ENCODE measurements around the gene TENT5D.
"Not testable (repeated sequence)": the region's sequence is repeated elsewhere in the genome, so short reads cannot be mapped to it uniquely, and the experiment has no call there.

TENT5D gene

GRCh38 chrX:80420147-80420546 lies at the start of gene TENT5D:
TENT5D (plus strand) TSS chrX:80420447; CDS start chrX:80442540, 22,093 bp downstream.
- Histone ChIP-seq H3K36me3 (no peaks in the 10 kb centered on the region), H3K9me3 (no peaks in the 10 kb centered on the region), H3K27me3 (no peaks in the 10 kb centered on the region), H3K4me1 (no peaks in the 10 kb centered on the region), H3K27ac (no peak within 1 kb of the TSS), H3K4me3 (no peak within 1 kb of the TSS)
- DNase-seq: no peak
- TF ChIP-seq CTCF (IDR thresholded peaks at IDR 0.05): no peak
- intact Hi-C loops (cut with DNase I; ENCODE audit: low total_unique reads): no loop called here

- H3K4me3 ChIP-seq; DNase-seq; H3K9me3 ChIP-seq; H3K4me1 ChIP-seq; H3K27ac ChIP-seq; H3K36me3 ChIP-seq; H3K27me3 ChIP-seq; intact Hi-C loops (cut with DNase I; ENCODE audit: low total_unique reads): not testable (repeated sequence)
Measured at GRCh38 chrX:80385651-80386050, 34.6 kb upstream of the TENT5D start.

- intact Hi-C loops (cut with DNase I; ENCODE audit: low total_unique reads): no loop called here
- Histone ChIP-seq H3K36me3 (no peaks in the 10 kb centered on the region), H3K4me1 (no peaks in the 10 kb centered on the region), H3K27ac (no peak overlapping the region), H3K4me3 (no peak overlapping the region), H3K27me3 (no peaks in the 10 kb centered on the region), H3K9me3 (no peaks in the 10 kb centered on the region)
- TF ChIP-seq CTCF (IDR thresholded peaks at IDR 0.05): no peak
- no peak for DNase-seq
Measured at GRCh38 chrX:80388206-80388605, 32.0 kb upstream of the TENT5D start.

GRCh38 chrX:80412042-80412441 lies 8.2 kb upstream of the TENT5D start:
- Histone ChIP-seq H3K9me3 (no peaks in the 10 kb centered on the region), H3K4me3 (no peak overlapping the region), H3K4me1 (no peaks in the 10 kb centered on the region), H3K36me3 (no peaks in the 10 kb centered on the region), H3K27ac (no peak overlapping the region), H3K27me3 (no peaks in the 10 kb centered on the region)
- no peak for DNase-seq
- intact Hi-C loops (cut with DNase I; ENCODE audit: low total_unique reads): no loop called here
- no peak for TF ChIP-seq CTCF (IDR thresholded peaks at IDR 0.05)

- no peak for DNase-seq
- Histone ChIP-seq H3K9me3 (no peaks in the 10 kb centered on the region), H3K4me1 (no peaks in the 10 kb centered on the region), H3K27me3 (no peaks in the 10 kb centered on the region), H3K27ac (no peak overlapping the region), H3K4me3 (no peak overlapping the region), H3K36me3 (no peaks in the 10 kb centered on the region)
- intact Hi-C loops (cut with DNase I; ENCODE audit: low total_unique reads): no loop called here
- TF ChIP-seq CTCF (IDR thresholded peaks at IDR 0.05): no peak
Measured at GRCh38 chrX:80423000-80423399, 2.8 kb downstream of the TENT5D start.

GRCh38 chrX:80423744-80424143 lies 3.5 kb downstream of the TENT5D start:
- Histone ChIP-seq H3K36me3 (no peaks in the 10 kb centered on the region), H3K4me1 (no peaks in the 10 kb centered on the region), H3K9me3 (no peaks in the 10 kb centered on the region), H3K4me3 (no peak overlapping the region), H3K27ac (no peak overlapping the region), H3K27me3 (no peaks in the 10 kb centered on the region)
- intact Hi-C loops (cut with DNase I; ENCODE audit: low total_unique reads): no loop called here
- TF ChIP-seq CTCF (IDR thresholded peaks at IDR 0.05): no peak
- DNase-seq: no peak

Measured in tibial artery (tissue), 4 donors.